B cell (primary cell): ENCODE measurements around the gene LYZL2. TPM values are rescaled to one million over a fixed set of nuclear protein-coding genes. Genes with fewer than 3 reads are reported as not detected.
"Not testable (repeated sequence)": the region's sequence is repeated elsewhere in the genome, so short reads cannot be mapped to it uniquely, and the experiment has no call there.

Source experiments
- ATAC-seq: fragments of 200-7000 bp; cut with Tn5 transposase; one replicate; pipeline ENCODE4 v1.10.0; 2021; ENCODE audit warnings: low read depth, mild to moderate bottlenecking, moderate number of reproducible peaks, moderate library complexity
- CTCF ChIA-PET: fragments of 350-600 bp; sonication (Branson Sonifier 250); formaldehyde crosslinking; loops from one replicate; lab custom pipeline; 2021; ENCODE audit warnings: antibody characterized with exemption, inconsistent platforms; lab: Charles Lee
- POLR2A ChIA-PET: fragments of 350-600 bp; sonication (Branson Sonifier 250); formaldehyde crosslinking; loops from one replicate; lab custom pipeline; 2021; ENCODE audit warnings: antibody characterized with exemption; lab: Charles Lee
- DNase-seq: peaks from one replicate; pipeline ENCODE4 v3.0.0; 2013
- H2AFZ ChIP-seq: 2 replicates; pipeline ENCODE4 v1.6.1; 2012; ENCODE audit warnings: mild to moderate bottlenecking, low read depth, low read length; ENCODE audit not compliant: insufficient read depth, poor library complexity, severe bottlenecking
- H3K27ac ChIP-seq, 2 donors: 1 replicate in 1 of 2; 2 replicates in 1 of 2; pipeline ENCODE4 v1.5.1; 2012 to 2013; ENCODE audit warnings: low read length in 2 of 2, mild to moderate bottlenecking in 2 of 2, moderate library complexity in 1 of 2
- H3K27me3 ChIP-seq, 4 experiments: fragments of 200-600 bp in 1 of 4; sonication (generic) in 1 of 4; replicated peaks in 1 of 4; 1 replicate in 2 of 4; 2 replicates in 2 of 4; pipeline versions ENCODE4 v1.6.1 to v1.7.0; 2013 to 2016; ENCODE audit warnings: low read length in 3 of 4, mild to moderate bottlenecking in 2 of 4, mixed read lengths in 1 of 4, moderate library complexity in 1 of 4; ENCODE audit not compliant: insufficient read depth in 4 of 4, control insufficient read depth in 3 of 4; ENCODE audit errors: control extremely low read depth in 1 of 4
- H3K36me3 ChIP-seq, 2 experiments: replicated peaks in 1 of 2; 1 replicate in 1 of 2; 2 replicates in 1 of 2; pipeline versions ENCODE4 v1.6.1 to v1.7.1; 2013; ENCODE audit warnings: low read length in 1 of 2; ENCODE audit not compliant: insufficient read depth in 2 of 2, control insufficient read depth in 1 of 2; ENCODE audit errors: control extremely low read depth in 1 of 2, extremely low read depth in 1 of 2
- H3K4me1 ChIP-seq, 2 donors: fragments of 200-600 bp in 1 of 2; sonication (generic) in 1 of 2; 1 replicate in 1 of 2; 2 replicates in 1 of 2; pipeline versions ENCODE4 v1.5.1 to v1.6.1; 2013 to 2017; ENCODE audit warnings: low read length in 2 of 2; ENCODE audit not compliant: control insufficient read depth in 2 of 2, insufficient read depth in 2 of 2
- H3K4me2 ChIP-seq: replicated peaks from 2 replicates; pipeline ENCODE3; 2012; ENCODE audit warnings: mild to moderate bottlenecking, low read depth, low read length; ENCODE audit not compliant: poor library complexity, severe bottlenecking
- H3K4me3 ChIP-seq, 5 experiments: fragments of 200-600 bp in 1 of 5; sonication (generic) in 1 of 5; 1 replicate in 3 of 5; 2 replicates in 2 of 5; pipeline versions ENCODE4 v1.5.1 to v1.7.0; 2011 to 2016; ENCODE audit warnings: low read length in 4 of 5, mild to moderate bottlenecking in 4 of 5, low read depth in 2 of 5, control low read depth in 1 of 5, moderate library complexity in 1 of 5; ENCODE audit not compliant: insufficient read depth in 1 of 5; ENCODE audit errors: control extremely low read depth in 1 of 5, extremely low read depth in 1 of 5
- H3K79me2 ChIP-seq: fragments of 200-600 bp; sonication (generic); one replicate; pipeline ENCODE4 v1.6.0; 2016; ENCODE audit warnings: low read length; ENCODE audit not compliant: control insufficient read depth, insufficient read depth
- H3K9ac ChIP-seq: fragments of 200-600 bp; sonication (generic); 2 replicates; pipeline ENCODE4 v1.6.1; 2017; ENCODE audit warnings: mild to moderate bottlenecking, low read length, moderate library complexity
- H3K9me3 ChIP-seq, 3 donors: one replicate each; pipeline versions ENCODE4 v1.6.1 to v1.7.1; 2013; ENCODE audit warnings: low read length in 2 of 3; ENCODE audit not compliant: control insufficient read depth in 2 of 3, insufficient read depth in 1 of 3; ENCODE audit errors: control extremely low read depth in 1 of 3
- H4K20me1 ChIP-seq: 2 replicates; pipeline ENCODE4 v1.6.0; 2012; ENCODE audit warnings: mild to moderate bottlenecking, low read length; ENCODE audit not compliant: insufficient read depth, control insufficient read depth, poor library complexity, severe bottlenecking
- H3K27ac Mint-ChIP-seq: one replicate; pipeline ENCODE4 v1.8.0; 2021; ENCODE audit warnings: mixed read lengths
- H3K27me3 Mint-ChIP-seq: one replicate; pipeline ENCODE4 v1.8.0; 2021; ENCODE audit warnings: mixed read lengths
- H3K4me1 Mint-ChIP-seq: one replicate; pipeline ENCODE4 v1.8.0; 2021; ENCODE audit warnings: mixed read lengths
- H3K4me3 Mint-ChIP-seq: one replicate; pipeline ENCODE4 v1.8.0; 2021; ENCODE audit warnings: mixed read lengths
- H3K9me3 Mint-ChIP-seq: one replicate; pipeline ENCODE4 v1.8.0; 2022; ENCODE audit warnings: mixed read lengths; ENCODE audit not compliant: insufficient read depth
- EZH2 ChIP-seq: IDR thresholded peaks from 2 replicates; pipeline ENCODE4 v1.6.1; 2012; ENCODE audit warnings: borderline replicate concordance, low read depth, mild to moderate bottlenecking, moderate library complexity, low read length; ENCODE audit not compliant: insufficient read depth, poor library complexity, severe bottlenecking
- WGBS: methylation state at CpG from one replicate; pipeline ENCODE4 v1.1.5; 2013; ENCODE audit warnings: missing lambda C conversion rate; ENCODE audit not compliant: insufficient coverage; 5-methylcytosine and 5-hydroxymethylcytosine counted together
- intact Hi-C: fragments of 100-400 bp; cut with micrococcal nuclease; formaldehyde crosslinking; loops from one replicate; pipeline ENCODE4 v1.10.0; 2022
- polyA plus RNA-seq: library from polyadenylated mRNA; depleted of rRNA; stranded (reverse); fragments of >200 nt; gene quantifications from 2 replicates; pipeline ENCODE4 v1.2.3, GENCODE V29; 2012
- total RNA-seq, 2 donors: library from RNA; stranded (reverse); fragments of 120-200 nt in 1 of 2; gene quantifications; 1 replicate in 1 of 2; 2 replicates in 1 of 2; pipeline versions ENCODE4 v1.2.3 to v1.2.4, GENCODE V29; 2013 to 2022
- TF ChIP-seq, protein P1 (sequence below): fragments of 200-600 bp; IDR thresholded peaks from one replicate; pipeline ENCODE4 v1.8.0; 2022; ENCODE audit warnings: antibody characterized with exemption, mild to moderate bottlenecking

LYZL2 gene
- total and polyA plus RNA-seq, 2 donors (not counting 1 experiment from before 2014, with no cell fraction given) = not detected

DNA sequence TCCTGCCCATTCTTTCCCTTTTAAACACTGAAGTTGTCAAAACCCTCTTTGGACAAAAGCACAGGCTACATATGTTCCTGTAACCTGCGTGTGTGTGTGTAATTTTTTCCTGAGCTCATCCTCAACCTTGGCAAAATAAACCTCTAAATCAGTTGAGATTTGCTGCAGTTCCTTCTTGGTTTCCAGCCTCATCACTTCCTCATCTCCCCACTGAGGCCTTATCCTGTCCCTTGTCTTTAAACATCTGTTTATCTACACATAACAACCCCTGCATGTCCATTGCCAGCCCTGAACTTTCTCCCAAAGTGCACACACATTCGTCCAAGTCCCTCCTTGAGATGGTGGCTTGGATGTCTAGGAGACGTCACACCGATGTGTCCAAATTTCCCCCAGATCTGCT, 35.5 kb downstream of the LYZL2 start:
- DNase-seq = no peak
- intact Hi-C loops = no loop called here
- no peaks in the 10 kb centered on the region for H4K20me1 ChIP-seq
- Mint-ChIP-seq H3K4me3 (no peak overlapping the region), H3K27me3 (peaks cover 15% of the 10 kb centered on the region), H3K4me1 (no peaks in the 10 kb centered on the region), H3K9me3 (no peaks in the 10 kb centered on the region), H3K27ac (no peak overlapping the region)
- no peak overlapping the region for H2AFZ ChIP-seq
- H3K4me1 ChIP-seq = no peaks in the 10 kb centered on the region
- H3K27me3 ChIP-seq = peaks cover 0 to 3% (median 0%) of the 10 kb centered on the region in 4 experiments
- H3K4me3 ChIP-seq = no peak overlapping the region
- H3K9me3 ChIP-seq = no peaks in the 10 kb centered on the region
- WGBS = 61% methylated on average over 3 of the region's 4 CpGs
- H3K4me2 ChIP-seq = no peak overlapping the region
- no peaks in the 10 kb centered on the region for H3K36me3 ChIP-seq
- no peaks in the 10 kb centered on the region for H3K79me2 ChIP-seq
- no peak for ATAC-seq
- H3K27ac ChIP-seq = no peak overlapping the region
- CTCF ChIA-PET = interaction anchor here (1.3 to 6.5 kb wide), 2 partner anchors 10 to 202 kb away, joined by 3 to 258 read pairs; no protein-coding TSS in a partner anchor
- POLR2A ChIA-PET = no interaction called here
- no peak overlapping the region for H3K9ac ChIP-seq
- TF ChIP-seq EZH2 = no peak
- TF ChIP-seq, protein P1, sequence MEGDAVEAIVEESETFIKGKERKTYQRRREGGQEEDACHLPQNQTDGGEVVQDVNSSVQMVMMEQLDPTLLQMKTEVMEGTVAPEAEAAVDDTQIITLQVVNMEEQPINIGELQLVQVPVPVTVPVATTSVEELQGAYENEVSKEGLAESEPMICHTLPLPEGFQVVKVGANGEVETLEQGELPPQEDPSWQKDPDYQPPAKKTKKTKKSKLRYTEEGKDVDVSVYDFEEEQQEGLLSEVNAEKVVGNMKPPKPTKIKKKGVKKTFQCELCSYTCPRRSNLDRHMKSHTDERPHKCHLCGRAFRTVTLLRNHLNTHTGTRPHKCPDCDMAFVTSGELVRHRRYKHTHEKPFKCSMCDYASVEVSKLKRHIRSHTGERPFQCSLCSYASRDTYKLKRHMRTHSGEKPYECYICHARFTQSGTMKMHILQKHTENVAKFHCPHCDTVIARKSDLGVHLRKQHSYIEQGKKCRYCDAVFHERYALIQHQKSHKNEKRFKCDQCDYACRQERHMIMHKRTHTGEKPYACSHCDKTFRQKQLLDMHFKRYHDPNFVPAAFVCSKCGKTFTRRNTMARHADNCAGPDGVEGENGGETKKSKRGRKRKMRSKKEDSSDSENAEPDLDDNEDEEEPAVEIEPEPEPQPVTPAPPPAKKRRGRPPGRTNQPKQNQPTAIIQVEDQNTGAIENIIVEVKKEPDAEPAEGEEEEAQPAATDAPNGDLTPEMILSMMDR = no peak

- H3K27ac Mint-ChIP-seq, H2AFZ ChIP-seq, H3K9me3 ChIP-seq, POLR2A ChIA-PET, H3K4me1 Mint-ChIP-seq, H3K9ac ChIP-seq, H3K4me2 ChIP-seq, H3K27me3 ChIP-seq, intact Hi-C loops, H3K79me2 ChIP-seq, H3K36me3 ChIP-seq, H3K9me3 Mint-ChIP-seq, H3K4me3 Mint-ChIP-seq, H3K27ac ChIP-seq, ATAC-seq, H4K20me1 ChIP-seq, H3K4me1 ChIP-seq, DNase-seq, H3K4me3 ChIP-seq: not testable (repeated sequence)
- H3K27me3 Mint-ChIP-seq = peaks cover 15% of the 10 kb centered on the region
- CTCF ChIA-PET = interaction anchor here (2.8 to 6.5 kb wide), 3 partner anchors 11 to 201 kb away, joined by 7 to 258 read pairs (median 59); no protein-coding TSS in a partner anchor
- 74% methylated on average over 3 of the region's 3 CpGs for WGBS
Observed at GRCh38 chr10:30592770-30593169, 36.8 kb downstream of the LYZL2 start.
